Colonic mucosa (tissue), 4 donors: Measurements from ENCODE around the gene AFF3. TPM values are rescaled to one million over a fixed set of nuclear protein-coding genes. Genes with fewer than 3 reads are reported as not detected.
A peak's percentile ranks its signal among the peaks of the same experiment; 100 is the strongest.

Experiments
- DNase-seq: peaks from one replicate; pipeline ENCODE4 v3.0.0-alpha.2; 2020
- H3K27ac ChIP-seq: fragments of 200-600 bp; one replicate; pipeline ENCODE4 v1.8.0; 2021
- H3K27me3 ChIP-seq: fragments of 200-600 bp; one replicate; pipeline ENCODE4 v1.8.0; 2021
- H3K36me3 ChIP-seq: fragments of 200-600 bp; one replicate; pipeline ENCODE4 v1.8.0; 2021
- H3K4me1 ChIP-seq: fragments of 200-600 bp; one replicate; pipeline ENCODE4 v1.8.0; 2021; ENCODE audit warnings: mild to moderate bottlenecking
- H3K4me3 ChIP-seq: fragments of 200-600 bp; one replicate; pipeline ENCODE4 v1.8.0; 2021
- H3K9ac ChIP-seq, 2 donors: one replicate each; pipeline ENCODE4 v1.7.0; 2013; ENCODE audit warnings: control low read depth in 2 of 2, low read depth in 2 of 2, low read length in 2 of 2
- H3K9me3 ChIP-seq: fragments of 200-600 bp; one replicate; pipeline ENCODE4 v1.8.0; 2021
- CTCF ChIP-seq: fragments of 200-600 bp; IDR thresholded peaks from one replicate; pipeline ENCODE4 v1.8.0; 2022; ENCODE audit warnings: antibody characterized with exemption, mild to moderate bottlenecking
- intact Hi-C: fragments of 100-400 bp; cut with DNase I; formaldehyde crosslinking; loops from one replicate; pipeline ENCODE4 v1.14.1; 2022
- total RNA-seq, 2 donors: library from RNA; stranded (reverse); fragmentation: NEBNext Ultra II Directional in 1 of 2; extraction: Animal tissue kit (Norgen Biotek cat#: 25700) in 1 of 2; gene quantifications; one replicate each; pipeline ENCODE4 v1.2.1, GENCODE V29; 2021
- donor health status: healthy.
- donor health status: DM: no; HTN: no; CAD: no.
- donor health status: DM: no; HTN: no; CAD: no.

Gene AFF3
- total RNA-seq, 2 donors from 2014 or later = 0.86 to 2.6 TPM

- intact Hi-C loops = no loop called here
- no peak overlapping the region for H3K9ac ChIP-seq
- no peaks in the 10 kb centered on the region for H3K9me3 ChIP-seq
- H3K4me1 ChIP-seq = no peaks in the 10 kb centered on the region
- TF ChIP-seq CTCF = no peak
- DNase-seq = no peak
- H3K27me3 ChIP-seq = no peaks in the 10 kb centered on the region
- H3K36me3 ChIP-seq = no peaks in the 10 kb centered on the region
- H3K27ac ChIP-seq = no peak overlapping the region
- H3K4me3 ChIP-seq = no peak overlapping the region
Measured at GRCh38 chr2:99694331-99694730, 448.1 kb downstream of the AFF3 start.

DNA sequence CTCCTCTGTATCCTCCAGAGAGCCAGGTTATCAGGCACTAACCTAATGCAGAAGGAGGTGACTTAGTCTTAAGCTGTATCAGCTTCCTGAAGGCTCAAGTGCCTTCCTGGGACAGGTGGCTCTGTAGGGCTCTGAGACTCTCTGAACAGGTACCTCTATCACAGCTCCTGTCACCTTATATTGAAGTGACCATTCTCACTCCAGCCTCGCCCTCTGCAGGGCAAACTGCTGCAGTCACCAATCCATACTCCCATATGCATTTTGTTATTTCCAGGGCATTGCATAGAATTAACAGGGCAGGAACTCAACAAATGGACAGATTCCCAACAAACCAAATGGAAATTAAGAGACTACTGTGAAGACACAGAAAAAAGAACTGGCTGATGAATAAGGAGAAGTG, 449.6 kb downstream of the AFF3 start:
- Histone ChIP-seq H3K27me3 (no peaks in the 10 kb centered on the region), H3K4me3 (no peak overlapping the region), H3K36me3 (no peaks in the 10 kb centered on the region), H3K9me3 (no peaks in the 10 kb centered on the region), H3K9ac (no peak overlapping the region), H3K4me1 (no peaks in the 10 kb centered on the region), H3K27ac (no peak overlapping the region)
- TF ChIP-seq CTCF = no peak
- intact Hi-C loops = no loop called here
- DNase-seq = no peak

GRCh38 chr2:99691926-99692325, 450.5 kb downstream of the AFF3 start:
- Histone ChIP-seq H3K9ac (no peak overlapping the region), H3K4me1 (no peaks in the 10 kb centered on the region), H3K27me3 (no peaks in the 10 kb centered on the region), H3K36me3 (no peaks in the 10 kb centered on the region), H3K27ac (no peak overlapping the region), H3K4me3 (no peak overlapping the region), H3K9me3 (no peaks in the 10 kb centered on the region)
- TF ChIP-seq CTCF = no peak
- intact Hi-C loops = no loop called here
- DNase-seq = peak; percentile 19

DNA sequence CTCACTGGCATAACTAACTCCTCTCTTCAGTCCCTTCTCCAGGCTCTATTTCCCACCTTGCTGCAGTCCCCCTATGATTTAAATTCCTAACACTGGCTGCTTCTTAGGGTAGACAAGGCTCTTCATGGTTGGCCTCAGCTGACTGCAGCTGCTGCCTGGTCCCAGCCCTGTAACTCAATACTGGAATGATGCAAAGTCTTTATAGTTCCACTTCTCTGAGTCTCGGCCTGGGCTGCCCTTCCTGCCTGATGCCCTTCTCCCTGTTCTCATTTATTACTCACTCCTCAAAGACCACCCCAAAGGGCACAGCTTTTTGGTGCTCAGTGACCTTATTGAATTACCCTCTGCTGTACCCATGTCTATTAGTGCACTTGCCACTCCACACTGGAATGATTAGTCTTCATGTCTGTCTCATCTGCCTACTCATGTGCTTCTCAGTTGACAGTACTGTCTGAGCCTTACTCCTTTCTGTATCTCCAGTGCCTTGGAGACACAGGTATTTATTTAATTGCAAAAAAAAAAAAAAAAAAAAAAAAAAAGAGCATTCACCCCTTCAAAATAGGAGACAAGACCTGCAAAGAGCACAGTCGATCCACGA, 453.1 kb downstream of the AFF3 start:
- no peaks in the 10 kb centered on the region for H3K27me3 ChIP-seq
- no peak overlapping the region for H3K27ac ChIP-seq
- H3K36me3 ChIP-seq = no peaks in the 10 kb centered on the region
- DNase-seq = no peak
- H3K4me1 ChIP-seq = no peaks in the 10 kb centered on the region
- H3K4me3 ChIP-seq = no peak overlapping the region
- H3K9me3 ChIP-seq = no peaks in the 10 kb centered on the region
- no peak for TF ChIP-seq CTCF
- no peak overlapping the region for H3K9ac ChIP-seq
- intact Hi-C loops = no loop called here

DNA sequence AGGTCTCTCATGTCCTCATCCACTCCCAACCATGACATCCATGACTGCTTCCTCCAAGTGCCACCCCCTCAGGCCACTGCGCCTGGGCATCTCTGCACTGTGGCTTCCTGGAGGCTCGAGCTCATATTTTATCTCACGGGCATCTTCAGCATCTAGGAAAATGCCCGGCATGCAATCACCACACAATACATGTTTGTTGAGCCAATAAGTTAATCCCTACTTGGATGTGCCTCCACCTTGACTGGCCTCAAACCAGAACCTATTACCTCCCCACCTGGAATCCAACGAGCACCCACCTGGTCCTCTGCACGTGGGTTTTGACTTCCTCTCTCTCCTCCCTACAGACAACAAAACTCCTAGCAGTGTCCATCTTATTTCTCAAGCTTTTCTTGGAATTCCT, 453.7 kb downstream of the AFF3 start:
- no peaks in the 10 kb centered on the region for H3K9me3 ChIP-seq
- H3K9ac ChIP-seq = no peak overlapping the region
- H3K4me1 ChIP-seq = no peaks in the 10 kb centered on the region
- no peak overlapping the region for H3K27ac ChIP-seq
- no peak overlapping the region for H3K4me3 ChIP-seq
- no peak for DNase-seq
- intact Hi-C loops = no loop called here
- no peaks in the 10 kb centered on the region for H3K36me3 ChIP-seq
- H3K27me3 ChIP-seq = no peaks in the 10 kb centered on the region
- no peak for TF ChIP-seq CTCF
